HG03354 (cell line): ENCODE results near the gene PCCA.

Source experiments
- ATAC-seq: cut with Tn5 transposase; IDR thresholded peaks from one replicate; pipeline ENCODE4 v1.9.1; 2021; ENCODE audit warnings: mild to moderate bottlenecking; ENCODE audit not compliant: unreplicated experiment, poor library complexity, severe bottlenecking

PCCA gene

GRCh38 chr13:100175803-100176182, 86.9 kb downstream of the PCCA start:
- no peak for ATAC-seq

GRCh38 chr13:100176801-100177400, 88.0 kb downstream of the PCCA start:
- ATAC-seq = no peak

GRCh38 chr13:100178309-100178708, 89.4 kb downstream of the PCCA start:
- ATAC-seq = no peak

GRCh38 chr13:100179276-100179675, 90.4 kb downstream of the PCCA start:
- no peak for ATAC-seq

- no peak for ATAC-seq
Observed at GRCh38 chr13:100182900-100183490, 94.1 kb downstream of the PCCA start.

GRCh38 chr13:100184095-100184494, 95.2 kb downstream of the PCCA start:
- no peak for ATAC-seq

GRCh38 chr13:100195568-100195967, 106.7 kb downstream of the PCCA start:
- ATAC-seq = no peak

GRCh38 chr13:100196375-100196774, 107.5 kb downstream of the PCCA start:
- no peak for ATAC-seq

- no peak for ATAC-seq
Observed at GRCh38 chr13:100197116-100197515, 108.2 kb downstream of the PCCA start.

GRCh38 chr13:100197591-100198365, 108.9 kb downstream of the PCCA start:
- no peak for ATAC-seq

GRCh38 chr13:100203696-100204367, 114.9 kb downstream of the PCCA start:
- no peak for ATAC-seq

GRCh38 chr13:100208002-100208401, 119.1 kb downstream of the PCCA start:
- no peak for ATAC-seq

- ATAC-seq = no peak
Observed at GRCh38 chr13:100208626-100209025, 119.7 kb downstream of the PCCA start.

- ATAC-seq = no peak
Observed at GRCh38 chr13:100209857-100210825, 121.2 kb downstream of the PCCA start.

- no peak for ATAC-seq
Observed at GRCh38 chr13:100211016-100211710, 122.3 kb downstream of the PCCA start.

GRCh38 chr13:100212904-100213553, 124.1 kb downstream of the PCCA start:
- no peak for ATAC-seq

GRCh38 chr13:100213576-100213975, 124.7 kb downstream of the PCCA start:
- no peak for ATAC-seq

GRCh38 chr13:100214886-100215285, 126.0 kb downstream of the PCCA start:
- no peak for ATAC-seq
